NCI-H1092 (cell line): ENCODE data around the gene PARD3B.

Source experiments
- DNase-seq: peaks from one replicate; lab custom pipeline; 2025; lab: John Stamatoyannopoulos, UW

Gene PARD3B

DNA sequence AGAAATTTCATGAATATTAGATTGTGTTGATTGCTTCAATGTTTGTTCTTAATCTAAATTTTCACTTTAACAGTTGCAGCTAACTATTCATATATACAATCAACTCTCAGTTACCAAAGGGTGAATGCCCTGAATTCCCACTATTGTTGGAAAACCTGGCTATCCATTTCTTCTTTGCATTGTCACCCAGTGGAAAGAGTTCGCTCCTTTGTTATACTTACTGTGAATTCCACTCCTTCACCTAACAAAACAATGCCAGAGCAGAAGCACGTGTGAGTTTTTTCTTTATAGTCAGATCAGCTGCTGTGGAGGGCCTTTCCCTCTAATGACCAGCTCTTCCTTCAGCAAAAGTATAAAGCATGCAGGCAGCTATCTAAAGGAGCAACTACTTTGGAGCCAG, 727.9 kb downstream of the PARD3B start:
- no peak for DNase-seq

DNA sequence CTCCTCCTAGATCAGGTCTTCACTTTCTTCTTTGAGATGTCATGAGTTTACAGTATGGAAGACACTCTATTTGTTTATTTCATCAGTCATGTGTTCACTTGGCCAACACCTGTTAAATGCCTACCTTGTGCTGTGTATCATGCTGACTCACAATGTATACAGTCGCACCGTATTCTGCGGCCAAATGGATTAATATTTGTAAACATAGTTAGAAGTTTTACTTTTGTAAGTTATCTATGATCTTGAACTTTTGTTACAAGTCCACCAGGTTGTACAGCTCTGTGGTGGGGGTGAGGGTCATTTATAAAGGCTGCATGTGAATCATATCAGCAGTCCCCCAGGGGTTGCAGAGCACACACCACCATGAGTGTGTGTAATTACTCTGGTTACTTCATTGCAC, 728.4 kb downstream of the PARD3B start:
- no peak for DNase-seq

DNA sequence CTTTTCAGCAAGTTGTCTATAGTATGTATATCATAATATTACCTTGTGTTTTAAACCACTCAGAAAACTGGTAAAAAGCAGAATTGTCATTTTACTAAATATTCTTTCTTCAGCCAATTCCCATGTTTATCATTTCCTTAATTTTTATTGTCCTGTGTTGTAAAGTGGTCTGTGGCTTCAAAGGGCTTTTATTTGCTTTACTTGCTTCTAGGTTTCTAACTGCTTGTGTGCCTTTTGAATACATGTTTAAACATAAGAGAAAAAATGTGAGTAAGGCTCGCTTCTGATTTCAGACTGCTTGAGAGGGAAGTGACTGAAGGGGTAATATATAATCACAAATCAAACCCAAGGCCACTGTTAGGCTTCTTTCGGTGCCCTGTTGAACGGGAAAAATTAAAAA, 729.5 kb downstream of the PARD3B start:
- no peak for DNase-seq

DNA sequence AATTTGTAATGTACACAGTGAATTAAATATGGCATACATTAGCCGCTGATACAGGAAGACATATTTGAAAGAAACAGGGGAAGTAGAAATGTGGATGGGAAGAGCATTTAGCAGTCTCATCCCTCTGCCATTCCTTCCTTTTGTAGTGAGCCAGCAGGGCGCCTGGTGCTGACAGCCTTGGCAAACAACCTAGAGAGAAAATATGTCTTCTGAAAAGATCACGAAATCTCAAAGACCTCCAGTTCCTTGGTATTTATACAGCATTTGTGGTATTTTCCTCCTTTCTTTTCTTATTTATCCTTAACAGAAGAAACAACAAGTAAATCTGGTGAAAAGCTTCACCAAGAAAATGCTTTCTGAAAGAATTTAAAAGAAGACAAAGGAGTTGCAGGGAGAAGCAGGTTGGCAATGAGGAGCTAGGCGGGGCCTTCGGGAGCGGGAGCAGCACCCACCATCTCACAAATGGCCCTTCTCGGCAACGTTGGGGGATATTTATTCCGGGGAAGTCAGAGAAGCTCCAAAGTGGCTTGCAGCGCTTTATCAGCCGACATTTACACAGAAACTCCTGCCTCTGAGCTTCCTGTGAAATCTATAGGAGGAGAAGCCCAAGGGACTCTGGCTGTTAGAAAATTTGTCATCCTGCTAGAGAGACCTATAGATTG, 731.0 kb downstream of the PARD3B start:
- no peak for DNase-seq

DNA sequence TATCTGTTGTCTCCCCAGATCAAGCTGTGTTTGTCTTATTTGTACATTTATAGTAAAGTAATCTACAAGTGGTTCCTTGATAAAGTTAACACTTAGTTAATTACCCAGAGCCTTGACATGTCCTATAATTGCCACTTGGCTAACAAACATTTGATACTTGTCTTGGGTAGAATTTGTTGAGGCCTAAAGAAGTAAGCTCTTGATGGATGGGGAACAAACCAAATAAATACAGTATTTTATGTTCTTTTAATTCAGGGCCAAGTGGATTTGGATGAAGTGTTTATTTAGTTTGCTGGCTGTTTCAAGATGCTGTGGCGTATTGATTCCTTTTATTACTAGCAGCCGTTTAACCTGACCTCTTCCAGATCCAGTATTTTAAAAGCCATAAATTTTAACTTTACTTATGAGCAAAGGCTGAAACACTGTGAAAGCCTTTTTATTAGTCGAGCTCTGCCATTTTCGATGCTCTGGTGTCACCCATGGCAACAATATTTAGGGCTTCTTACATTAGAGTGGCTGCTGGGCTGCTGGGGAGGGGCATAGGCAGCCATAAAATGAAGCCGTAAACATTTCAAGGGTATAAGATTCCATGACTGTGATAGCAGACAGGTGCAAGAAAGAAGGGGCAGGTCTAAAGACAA, 735.4 kb downstream of the PARD3B start:
- no peak for DNase-seq

DNA sequence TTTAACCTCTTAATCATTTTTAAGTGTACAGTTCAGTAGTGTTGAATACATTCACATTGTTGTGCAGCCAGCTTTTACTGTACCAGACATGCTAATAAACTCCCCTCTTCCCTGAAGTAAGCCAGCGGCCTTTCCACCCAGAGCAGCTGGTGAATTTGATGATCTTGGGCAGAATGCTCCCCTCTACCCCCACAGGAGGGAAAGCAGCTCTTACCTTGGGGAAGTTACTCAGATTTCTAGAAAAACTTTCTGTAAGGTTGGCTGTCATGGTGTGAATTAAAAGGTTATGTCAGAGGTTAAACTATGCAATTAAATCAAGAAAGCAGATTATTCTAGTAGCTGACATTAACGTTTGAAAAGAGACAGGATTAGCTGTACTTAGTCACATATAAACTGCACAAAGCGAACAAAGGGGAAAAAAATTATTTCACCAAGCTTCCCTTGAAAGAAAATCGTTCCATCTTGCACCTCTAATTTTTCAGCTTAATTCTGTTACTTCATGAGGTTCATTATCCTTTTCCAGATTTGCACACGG, 738.5 kb downstream of the PARD3B start:
- DNase-seq, result no peak

DNA sequence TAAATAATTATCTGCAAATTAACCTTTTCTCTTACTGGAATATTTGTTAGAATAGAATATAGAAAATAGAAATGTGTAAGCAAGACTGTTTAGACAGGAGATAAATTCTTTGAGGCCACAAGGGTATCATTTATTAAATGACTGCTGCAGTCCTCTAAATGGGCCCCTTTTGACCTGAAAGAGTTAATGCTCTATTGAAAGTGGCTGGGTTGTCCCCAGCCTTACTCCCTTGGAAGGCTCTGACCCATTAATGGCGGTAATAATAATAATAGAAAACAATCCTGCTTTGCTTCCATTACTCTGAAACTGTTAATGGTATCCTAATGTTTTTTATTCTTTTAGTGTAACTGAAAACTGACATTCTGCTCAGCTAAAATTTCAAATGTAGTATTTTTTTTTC, 739.1 kb downstream of the PARD3B start:
- no peak for DNase-seq

DNA sequence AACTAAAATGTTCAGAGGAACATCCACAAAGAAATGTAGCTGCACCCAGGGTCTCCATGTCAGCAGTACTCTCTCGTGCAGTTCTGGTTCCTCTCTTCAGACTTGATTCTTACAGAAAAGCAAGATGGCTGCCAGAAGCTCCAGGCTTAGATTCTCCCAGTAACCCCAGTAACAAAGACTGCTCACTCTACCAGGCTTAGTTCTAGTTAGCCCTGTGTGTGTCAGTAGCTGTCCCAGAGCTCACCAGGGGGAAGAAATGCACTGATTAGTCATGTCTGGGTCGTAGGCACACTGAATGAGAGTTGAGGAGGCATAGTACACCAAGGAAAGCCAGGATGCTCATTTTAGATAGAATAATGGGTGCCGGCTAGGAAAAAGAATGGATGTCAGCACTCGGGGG, 742.0 kb downstream of the PARD3B start:
- no peak for DNase-seq

DNA sequence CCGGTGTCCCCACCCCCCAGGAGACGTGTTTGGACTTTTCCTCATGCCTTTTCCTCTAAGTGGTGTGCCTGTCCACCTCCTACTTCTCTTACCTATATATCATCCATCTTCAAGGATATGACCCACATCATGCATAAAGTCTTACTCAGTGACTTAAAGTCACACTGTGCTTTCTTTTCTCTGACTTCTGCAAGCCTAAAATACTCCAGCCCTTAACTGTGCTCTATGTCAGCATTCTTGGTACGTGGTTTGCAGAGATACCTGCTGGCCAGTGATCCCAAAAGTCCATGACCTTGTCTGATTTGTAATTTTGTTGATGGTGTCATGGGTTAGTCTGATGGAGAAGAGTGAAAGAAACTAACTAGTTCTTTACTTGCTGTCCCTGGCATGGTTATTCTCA, 743.4 kb downstream of the PARD3B start:
- DNase-seq, result no peak

DNA sequence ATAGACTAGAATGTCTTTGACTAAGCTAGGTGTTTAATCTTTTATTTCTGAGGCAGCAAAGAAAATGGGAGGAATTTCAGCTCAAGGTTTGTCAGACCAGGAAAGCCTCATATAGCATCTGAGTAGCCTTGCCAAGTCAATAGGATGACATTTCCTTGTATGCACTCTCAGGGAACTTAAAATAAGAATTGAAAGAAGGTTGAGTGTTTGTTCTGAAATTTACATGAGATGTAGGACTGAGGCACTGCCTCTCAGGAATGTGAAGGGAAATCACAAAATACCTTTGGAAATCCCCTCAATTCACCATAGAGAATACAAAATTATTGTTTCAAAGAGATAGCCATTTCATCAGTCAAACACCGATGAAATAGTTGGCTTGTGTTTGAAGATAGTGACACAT, 745.0 kb downstream of the PARD3B start:
- no peak for DNase-seq

DNA sequence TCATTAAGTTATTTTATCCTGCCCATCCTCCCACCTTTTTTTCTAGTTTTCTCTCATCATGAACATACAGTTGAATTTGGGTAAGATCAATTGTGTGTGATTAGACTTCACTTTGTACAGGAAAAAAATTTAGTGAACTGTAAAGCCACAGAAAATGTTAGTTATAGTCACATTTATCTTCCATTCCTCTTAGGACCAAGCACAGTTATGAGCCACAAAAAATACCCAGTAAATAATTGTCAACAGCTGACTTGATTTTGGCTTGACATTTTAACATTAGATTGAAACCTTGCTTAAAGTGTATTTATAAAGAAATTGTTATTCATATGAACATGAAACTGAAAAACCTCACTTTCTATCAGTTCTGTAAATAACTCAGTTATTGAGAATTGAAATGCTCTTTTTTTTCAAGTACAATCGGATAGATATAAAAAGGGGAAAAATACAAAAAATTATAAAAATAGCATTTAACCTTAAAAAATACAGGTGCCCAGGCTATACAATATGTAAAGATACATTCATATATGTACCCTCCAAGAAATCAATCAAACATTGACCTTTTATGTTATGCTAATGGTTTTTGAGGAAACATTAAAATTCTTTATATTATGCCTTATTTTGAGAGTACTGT, 747.5 kb downstream of the PARD3B start:
- no peak for DNase-seq

DNA sequence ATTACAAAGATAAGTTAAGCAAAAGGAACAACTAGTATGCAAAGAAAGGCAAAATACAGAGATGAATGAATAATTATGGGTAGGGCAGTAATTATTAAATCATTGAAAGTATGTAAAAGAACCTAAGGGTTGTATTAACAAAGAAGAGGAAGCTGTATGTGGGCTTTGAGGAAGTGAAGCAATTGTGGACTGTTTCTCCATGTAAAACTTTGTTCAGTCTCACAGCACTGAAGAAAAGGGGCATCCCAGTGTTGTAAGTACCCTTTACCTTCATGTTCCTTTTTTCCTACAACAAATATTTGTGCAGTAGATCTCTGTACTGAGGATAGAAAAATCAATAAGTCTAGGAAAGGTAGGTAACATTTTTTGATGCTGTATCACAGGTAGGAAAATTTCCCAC, 748.3 kb downstream of the PARD3B start:
- DNase-seq, result no peak

DNA sequence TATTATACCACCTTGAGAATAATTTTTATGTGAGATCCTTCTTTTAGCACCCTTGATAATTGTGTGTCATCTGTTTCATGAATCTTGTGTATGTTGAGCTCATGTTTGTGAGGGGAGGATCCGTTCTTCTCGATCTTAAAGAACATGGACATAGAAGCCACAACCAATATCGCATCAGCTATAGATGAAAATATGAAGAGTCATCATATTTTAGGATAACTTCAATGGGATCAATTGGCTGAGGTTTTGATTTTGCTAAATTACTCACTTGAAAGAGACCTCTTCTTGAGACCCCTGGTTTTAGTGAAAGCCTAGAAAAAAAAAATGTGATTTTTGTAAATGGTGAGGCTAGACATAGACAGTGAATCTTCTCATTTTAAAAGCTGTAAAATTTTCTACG, 751.7 kb downstream of the PARD3B start:
- no peak for DNase-seq

DNA sequence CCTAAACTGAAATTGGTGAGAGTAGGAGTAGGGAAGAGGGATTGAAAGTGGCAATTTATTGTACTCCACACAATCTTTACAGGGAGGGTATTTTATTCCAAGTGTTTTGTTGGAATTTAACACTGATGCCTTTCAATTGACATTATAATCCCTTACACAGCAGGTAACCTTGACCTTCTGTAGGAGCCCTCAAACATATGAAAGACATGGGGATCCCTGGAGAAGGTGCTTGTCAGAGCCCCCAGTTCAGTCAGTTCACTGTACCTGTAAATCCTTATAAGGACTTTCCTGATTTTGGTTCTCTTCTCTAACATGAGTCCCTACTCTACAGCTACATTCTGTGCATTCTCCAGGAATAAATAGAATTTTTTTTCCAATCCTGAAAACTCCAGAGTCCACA, 752.1 kb downstream of the PARD3B start:
- DNase-seq, result no peak

DNA sequence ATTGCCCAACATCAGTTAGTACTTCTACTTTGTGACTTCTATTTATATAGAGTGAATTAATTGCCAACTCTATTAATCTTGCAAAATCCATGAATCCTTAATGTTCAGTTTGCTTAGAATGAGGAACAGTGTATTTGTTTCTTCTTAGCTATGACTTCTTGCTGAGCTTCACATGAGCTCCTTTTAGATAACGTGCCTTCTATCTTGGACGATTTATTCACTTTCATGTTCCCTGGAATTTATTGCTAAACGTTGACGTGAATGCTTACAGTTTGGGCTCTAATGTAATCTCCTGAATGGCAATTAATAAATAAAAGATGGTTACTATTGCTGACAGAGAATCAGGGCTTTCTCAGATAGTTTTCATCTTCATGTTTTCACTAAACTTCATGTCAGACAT, 752.6 kb downstream of the PARD3B start:
- DNase-seq, result no peak

DNA sequence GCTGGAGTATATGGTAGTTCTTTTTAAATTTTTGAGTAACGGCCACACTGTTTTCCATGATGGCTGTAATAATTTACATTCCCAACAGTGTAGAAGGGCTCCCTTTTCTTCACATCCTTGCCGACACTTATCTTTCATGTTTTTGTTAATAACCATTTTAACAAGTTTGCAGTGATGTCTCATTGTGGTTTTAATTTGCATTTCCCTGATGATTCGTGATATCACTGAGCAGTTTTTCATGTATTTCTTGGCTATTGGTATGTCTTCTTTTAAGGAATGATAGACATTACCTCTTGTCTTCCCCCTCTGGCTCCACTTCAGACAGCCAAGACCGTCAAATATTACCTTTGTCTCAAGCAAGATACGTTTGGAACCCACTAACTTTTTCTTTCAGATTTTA, 765.9 kb downstream of the PARD3B start:
- DNase-seq, result no peak

DNA sequence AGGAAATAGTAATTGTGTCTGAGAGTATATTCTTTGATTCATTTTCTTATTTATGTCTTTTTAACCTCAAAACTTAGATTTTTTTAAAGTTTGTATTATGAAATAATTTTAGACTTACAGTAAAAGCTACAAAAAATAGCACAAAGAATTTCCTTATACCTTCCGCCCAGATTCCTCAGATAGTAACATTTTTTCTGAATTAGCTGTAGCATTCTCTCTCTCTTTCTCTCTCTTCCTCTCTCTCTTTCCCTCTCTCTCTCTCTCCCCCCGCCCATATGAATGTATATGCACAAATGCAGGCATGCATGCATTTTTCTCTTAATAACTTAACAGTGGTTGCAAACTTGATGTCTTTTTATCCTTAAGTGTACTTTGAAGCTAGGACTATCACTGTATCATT, 776.0 kb downstream of the PARD3B start:
- no peak for DNase-seq

DNA sequence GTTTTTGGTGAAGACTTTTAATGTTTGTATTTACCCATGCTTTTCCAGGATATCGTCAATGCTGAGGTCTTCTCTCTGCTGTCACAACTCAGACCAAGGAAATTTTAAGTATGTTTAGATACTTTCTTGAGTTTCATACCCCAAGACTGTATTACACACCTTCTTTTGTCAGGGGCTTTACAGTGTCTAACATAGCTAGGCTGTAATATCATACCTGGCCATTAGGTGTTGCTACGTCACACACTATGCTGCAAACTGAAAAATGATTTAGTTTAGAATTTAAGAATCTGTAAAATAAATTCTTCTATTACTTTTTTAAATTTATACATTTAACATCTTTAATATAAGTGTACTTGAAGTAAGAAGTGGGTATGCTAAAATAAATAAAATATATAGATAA, 778.7 kb downstream of the PARD3B start:
- DNase-seq, result no peak

DNA sequence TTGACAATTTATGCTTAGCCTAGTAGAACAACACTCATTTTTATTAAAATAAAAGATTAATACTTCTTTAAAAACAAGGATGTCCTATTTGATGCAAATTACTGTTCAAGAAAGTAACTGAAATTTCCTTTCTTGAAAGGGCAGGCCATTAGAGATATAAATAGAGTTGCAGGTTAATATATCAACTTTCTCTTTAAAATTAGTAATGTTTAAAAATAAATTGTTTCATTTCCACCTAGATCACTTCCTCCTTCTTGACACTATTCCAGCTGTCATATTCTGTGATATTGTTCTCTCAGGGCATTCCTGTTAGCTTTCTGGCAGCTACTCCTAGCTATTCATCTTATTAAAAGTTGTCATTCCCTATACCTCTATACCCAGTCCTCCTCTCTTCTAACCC, 779.1 kb downstream of the PARD3B start:
- DNase-seq, result no peak

DNA sequence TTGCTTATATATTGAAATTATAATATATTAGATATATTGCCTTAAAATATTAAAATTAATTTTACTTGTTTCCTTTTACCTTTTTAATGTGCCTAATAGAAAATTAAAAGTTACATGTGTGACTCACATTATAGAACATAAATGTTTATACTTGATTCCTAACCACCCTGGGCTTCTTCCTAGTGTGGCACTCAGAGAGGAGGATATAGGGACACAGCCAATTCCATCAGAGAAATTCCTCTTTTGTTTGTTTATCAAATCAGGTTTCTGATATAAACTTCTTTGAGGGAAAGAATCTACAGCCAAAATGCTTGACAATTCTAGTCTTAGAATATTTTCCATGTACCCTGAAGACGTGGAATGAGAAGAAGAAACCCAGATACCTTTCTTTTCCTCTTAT, 788.1 kb downstream of the PARD3B start:
- DNase-seq, result no peak

DNA sequence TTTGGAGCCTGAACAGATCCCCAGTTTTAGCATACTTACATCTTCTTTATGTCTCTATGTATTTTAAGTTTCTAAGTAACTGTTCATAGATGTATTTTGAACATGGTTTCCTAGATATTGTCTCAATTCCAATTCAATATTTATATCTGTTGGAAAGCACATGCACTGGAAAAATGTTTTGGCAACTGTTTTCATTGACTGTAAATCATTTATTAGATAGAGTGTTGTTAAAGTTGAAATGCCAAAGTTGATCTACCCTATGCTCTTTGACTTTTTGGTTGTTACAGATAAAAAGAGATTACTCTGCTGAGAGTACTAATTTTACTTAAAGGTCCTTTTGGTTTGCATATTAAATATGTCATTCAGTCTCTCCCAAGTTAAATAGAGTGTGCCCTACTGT, 792.0 kb downstream of the PARD3B start:
- no peak for DNase-seq

DNA sequence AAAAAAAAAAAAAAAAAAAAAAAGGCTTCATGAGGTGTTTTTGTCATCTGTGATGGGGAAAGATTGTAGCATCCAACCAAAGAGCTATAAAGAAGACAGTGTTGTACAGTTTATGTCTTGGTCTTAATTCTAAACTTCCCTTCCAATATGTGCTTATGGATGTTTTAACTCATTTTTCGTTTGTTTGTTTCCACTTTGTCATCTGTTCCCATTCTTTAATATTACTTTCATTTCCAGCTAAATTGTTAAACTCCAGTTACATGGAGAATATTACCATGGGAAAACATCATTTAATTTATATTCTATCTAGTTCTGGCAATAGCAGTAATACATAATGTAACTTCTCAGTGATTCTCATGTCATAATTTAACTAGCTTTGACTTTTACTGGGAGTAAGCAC, 792.9 kb downstream of the PARD3B start:
- DNase-seq, result no peak

DNA sequence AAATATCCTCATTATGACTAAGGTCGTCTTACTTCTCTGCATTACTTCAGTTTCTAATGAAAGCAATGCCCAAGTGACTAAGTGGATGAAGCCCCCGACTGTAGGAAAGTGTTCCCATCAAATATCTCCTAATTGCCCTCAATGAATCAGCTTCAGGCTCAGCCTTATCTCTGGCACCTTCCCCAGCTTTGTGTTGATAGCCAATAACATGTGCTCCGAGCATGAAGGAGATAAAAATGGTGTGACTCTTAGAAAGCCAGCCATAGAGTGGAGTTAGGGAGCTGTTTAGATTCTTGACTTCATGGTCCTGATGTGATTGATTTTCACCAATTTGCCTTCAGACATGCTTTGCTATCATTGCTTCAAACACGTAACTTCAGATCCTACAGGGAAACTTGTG, 797.8 kb downstream of the PARD3B start:
- no peak for DNase-seq

DNA sequence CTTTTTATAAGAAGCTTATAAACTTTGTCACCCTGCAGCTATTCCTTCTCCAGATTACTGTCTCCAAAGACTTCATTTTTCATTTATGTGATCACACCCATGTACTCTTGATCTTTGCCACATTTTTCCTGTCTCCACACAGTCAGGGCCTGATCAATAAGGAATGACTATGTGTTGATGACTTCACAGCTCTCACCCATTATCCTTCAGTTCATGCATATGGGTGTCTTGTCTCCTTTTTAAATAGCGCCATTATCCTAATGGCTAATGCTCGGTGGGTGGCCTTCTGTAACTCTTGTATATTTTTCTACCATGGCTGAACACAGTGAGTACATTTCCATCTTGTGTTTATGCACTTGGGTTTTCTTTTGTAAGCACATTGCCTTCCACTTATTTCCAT, 801.4 kb downstream of the PARD3B start:
- no peak for DNase-seq
